Gastrocnemius medialis (tissue), 4 donors: ENCODE measurements around the gene MRPL40.

Experiments
- POLR2A ChIP-seq, 2 donors: fragments of 450-650 bp; IDR thresholded peaks; one replicate each; pipeline ENCODE4 v1.6.1; 2017; ENCODE audit warnings: antibody characterized with exemption in 2 of 2, mild to moderate bottlenecking in 2 of 2, moderate library complexity in 2 of 2
- TF ChIP-seq, protein P1 (sequence below), 5 experiments: fragments of 450-650 bp in 3 of 5; fragments of 200-600 bp in 2 of 5; sonication (generic) in 2 of 5; IDR thresholded peaks in 4 of 5; conservative IDR thresholded peaks in 1 of 5; 1 replicate in 4 of 5; 2 replicates in 1 of 5; pipeline ENCODE4 v1.5.1; 2016 to 2019; ENCODE audit warnings: antibody characterized with exemption in 5 of 5, mild to moderate bottlenecking in 3 of 5, moderate library complexity in 3 of 5

DNA sequence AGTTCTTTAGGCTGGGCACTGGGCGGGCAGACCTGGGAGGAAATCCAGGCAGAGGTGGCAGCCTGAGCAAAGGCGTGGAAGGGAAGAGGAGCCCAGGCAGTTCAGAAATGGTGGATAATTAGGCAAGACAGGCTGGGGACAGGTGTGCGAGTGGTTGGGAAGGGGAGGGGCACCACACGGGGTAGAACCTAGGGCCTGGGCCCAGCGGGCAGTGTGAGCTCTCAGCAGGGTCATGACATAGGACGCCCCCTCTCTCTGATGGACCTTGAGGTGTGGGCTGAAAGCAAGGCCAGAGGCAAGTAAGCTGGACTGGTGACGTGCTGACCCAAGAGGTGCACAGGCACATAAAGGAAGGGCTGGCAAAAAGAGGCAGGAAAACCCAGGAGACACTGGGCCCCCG is 39.9 kb downstream of the MRPL40 start:
- TF ChIP-seq POLR2A (IDR thresholded peaks at IDR 0.05), result no peak
- TF ChIP-seq, protein P1, sequence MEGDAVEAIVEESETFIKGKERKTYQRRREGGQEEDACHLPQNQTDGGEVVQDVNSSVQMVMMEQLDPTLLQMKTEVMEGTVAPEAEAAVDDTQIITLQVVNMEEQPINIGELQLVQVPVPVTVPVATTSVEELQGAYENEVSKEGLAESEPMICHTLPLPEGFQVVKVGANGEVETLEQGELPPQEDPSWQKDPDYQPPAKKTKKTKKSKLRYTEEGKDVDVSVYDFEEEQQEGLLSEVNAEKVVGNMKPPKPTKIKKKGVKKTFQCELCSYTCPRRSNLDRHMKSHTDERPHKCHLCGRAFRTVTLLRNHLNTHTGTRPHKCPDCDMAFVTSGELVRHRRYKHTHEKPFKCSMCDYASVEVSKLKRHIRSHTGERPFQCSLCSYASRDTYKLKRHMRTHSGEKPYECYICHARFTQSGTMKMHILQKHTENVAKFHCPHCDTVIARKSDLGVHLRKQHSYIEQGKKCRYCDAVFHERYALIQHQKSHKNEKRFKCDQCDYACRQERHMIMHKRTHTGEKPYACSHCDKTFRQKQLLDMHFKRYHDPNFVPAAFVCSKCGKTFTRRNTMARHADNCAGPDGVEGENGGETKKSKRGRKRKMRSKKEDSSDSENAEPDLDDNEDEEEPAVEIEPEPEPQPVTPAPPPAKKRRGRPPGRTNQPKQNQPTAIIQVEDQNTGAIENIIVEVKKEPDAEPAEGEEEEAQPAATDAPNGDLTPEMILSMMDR (IDR thresholded peaks at IDR 0.05 in 4 of 5, conservative IDR thresholded peaks at IDR 0.05 in 1 of 5), result no peak
